T-helper 2 cell (primary cell): ENCODE measurements around the gene SLC19A1.

Experiments
- DNase-seq, 5 experiments: peaks; one replicate each; pipeline versions ENCODE4 v3.0.0 to v3.0.0-alpha.2; 2012 to 2022
- total RNA-seq, 2 donors: gene quantifications; one replicate each; lab custom pipeline; 2026; lab: John Stamatoyannopoulos, UW

SLC19A1 gene
- total RNA-seq, result 4.9 to 8.7 reads per million in 2 donors

GRCh38 chr21:45542242-45542666, at the start of gene SLC19A1:
Gene SLC19A1, minus strand, starts transcription at chr21:45542440. Its CDS starts 4,481 bp downstream, at chr21:45537959.
- peak; percentile 53 to 83 (median 56) for DNase-seq

GRCh38 chr21:45591619-45592207, 49.5 kb upstream of the SLC19A1 start:
- DNase-seq, result peak in 1 of 5 experiments; percentile 49

- peak; percentile 25 to 59 (median 40) for DNase-seq
Observed at GRCh38 chr21:45590726-45591618, 48.7 kb upstream of the SLC19A1 start.

- DNase-seq, result peak; percentile 48 to 76 (median 60)
Observed at GRCh38 chr21:45590246-45590725, 48.0 kb upstream of the SLC19A1 start.

- no peak for DNase-seq
Observed at GRCh38 chr21:45589686-45590245, 47.5 kb upstream of the SLC19A1 start.

- no peak for DNase-seq
Observed at GRCh38 chr21:45588871-45589491, 46.7 kb upstream of the SLC19A1 start.

- DNase-seq, result no peak
Observed at GRCh38 chr21:45588086-45588825, 46.0 kb upstream of the SLC19A1 start.

GRCh38 chr21:45586289-45586858, 44.1 kb upstream of the SLC19A1 start:
- DNase-seq, result no peak

GRCh38 chr21:45584786-45585185, 42.5 kb upstream of the SLC19A1 start:
- no peak for DNase-seq

- DNase-seq, result no peak
Observed at GRCh38 chr21:45583831-45584509, 41.7 kb upstream of the SLC19A1 start.

GRCh38 chr21:45582128-45582527, 39.9 kb upstream of the SLC19A1 start:
- no peak for DNase-seq

- DNase-seq, result no peak
Observed at GRCh38 chr21:45581322-45581712, 39.1 kb upstream of the SLC19A1 start.

- no peak for DNase-seq
Observed at GRCh38 chr21:45580576-45581321, 38.5 kb upstream of the SLC19A1 start.

GRCh38 chr21:45580181-45580575, 37.9 kb upstream of the SLC19A1 start:
- no peak for DNase-seq

- no peak for DNase-seq
Observed at GRCh38 chr21:45579383-45580180, 37.3 kb upstream of the SLC19A1 start.

- DNase-seq, result no peak
Observed at GRCh38 chr21:45578811-45579381, 36.7 kb upstream of the SLC19A1 start.

GRCh38 chr21:45578176-45578801, 36.0 kb upstream of the SLC19A1 start:
- no peak for DNase-seq

GRCh38 chr21:45577801-45578175, 35.5 kb upstream of the SLC19A1 start:
- DNase-seq, result no peak
